ENCODE results near the gene WNT3A.

WNT3A gene

GRCh38 chr1:228021355-228022030 lies 14.7 kb downstream of the WNT3A start:
- no peak overlapping the region for H2AFZ ChIP-seq (ENCODE audit: low read length)
- no peaks in the 10 kb centered on the region for H3K9me2 ChIP-seq (replicated peaks; ENCODE audit: insufficient read depth, low read length)
- no peaks in the 10 kb centered on the region for H3K9me3 ChIP-seq (replicated peaks; ENCODE audit: insufficient read depth, low read length)
- H3K4me1 ChIP-seq (ENCODE audit: low read length): no peaks in the 10 kb centered on the region
- H3K36me3 ChIP-seq (replicated peaks; ENCODE audit: insufficient read depth, low read length): no peaks in the 10 kb centered on the region
- H3K9ac ChIP-seq (ENCODE audit: low read length): no peak overlapping the region
- peaks cover 15% of the 10 kb centered on the region for H3K27me3 ChIP-seq (replicated peaks; ENCODE audit: insufficient read depth, low read length)
- no peaks in the 10 kb centered on the region for H3K79me2 ChIP-seq (ENCODE audit: low read length)
- no peak overlapping the region for H3K4me2 ChIP-seq (ENCODE audit: low read depth, low read length)
- TF ChIP-seq EZH2phosphoT487 (IDR thresholded peaks at IDR 0.05; ENCODE audit: low read length) (no peak), CTCF (IDR thresholded peaks at IDR 0.05; ENCODE audit: low read length) (no peak), EZH2 (optimal IDR thresholded peaks at IDR 0.05; ENCODE audit: low read depth, low read length) (no peak)
- H4K20me1 ChIP-seq (ENCODE audit: insufficient read depth, low read length): no peaks in the 10 kb centered on the region
- no peak overlapping the region for H3K27ac ChIP-seq (ENCODE audit: low read length)
- H3F3A ChIP-seq (ENCODE audit: insufficient read depth, low read length): no peaks in the 10 kb centered on the region
- H3K4me3 ChIP-seq (ENCODE audit: low read length): no peak overlapping the region
- DNase-seq: no peak

DNA sequence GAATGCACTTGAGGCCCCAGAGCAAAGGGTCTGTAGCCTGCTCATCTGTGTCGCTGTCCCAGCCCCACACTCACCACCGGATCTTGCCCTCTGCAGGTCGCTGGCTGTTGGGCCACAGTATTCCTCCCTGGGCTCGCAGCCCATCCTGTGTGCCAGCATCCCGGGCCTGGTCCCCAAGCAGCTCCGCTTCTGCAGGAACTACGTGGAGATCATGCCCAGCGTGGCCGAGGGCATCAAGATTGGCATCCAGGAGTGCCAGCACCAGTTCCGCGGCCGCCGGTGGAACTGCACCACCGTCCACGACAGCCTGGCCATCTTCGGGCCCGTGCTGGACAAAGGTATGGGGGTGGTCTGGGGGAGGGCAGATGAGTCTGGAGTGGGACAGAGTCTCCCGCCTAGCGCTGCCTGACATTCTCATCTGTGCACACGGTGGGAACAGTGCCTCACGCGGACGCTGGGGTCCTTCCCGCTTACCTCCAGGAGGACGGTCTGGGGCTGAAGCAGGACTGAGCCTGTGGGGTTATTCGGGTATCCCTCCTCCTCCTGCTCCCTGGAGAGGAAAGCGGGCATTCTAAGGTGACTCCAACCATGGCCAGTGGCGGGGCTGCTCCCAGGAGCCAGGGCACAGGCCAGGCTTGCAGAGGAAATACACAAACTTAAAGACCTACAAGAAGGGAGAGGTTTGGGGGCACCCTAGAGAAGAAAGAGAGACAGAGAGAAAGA lies 15.9 kb downstream of the WNT3A start:
- Histone ChIP-seq H3K4me3 (ENCODE audit: low read length) (no peak overlapping the region), H3K27me3 (replicated peaks; ENCODE audit: insufficient read depth, low read length) (0 out of 2 replicates have a peak, but pooled peaks cover 13% of the 10 kb centered on the region), H3F3A (ENCODE audit: insufficient read depth, low read length) (no peaks in the 10 kb centered on the region), H3K9me3 (replicated peaks; ENCODE audit: insufficient read depth, low read length) (no peaks in the 10 kb centered on the region), H3K27ac (ENCODE audit: low read length) (no peak overlapping the region), H3K9me2 (replicated peaks; ENCODE audit: insufficient read depth, low read length) (no peaks in the 10 kb centered on the region), H3K4me1 (ENCODE audit: low read length) (no peaks in the 10 kb centered on the region), H3K4me2 (ENCODE audit: low read depth, low read length) (no peak overlapping the region), H2AFZ (ENCODE audit: low read length) (no peak overlapping the region), H3K36me3 (replicated peaks; ENCODE audit: insufficient read depth, low read length) (no peaks in the 10 kb centered on the region), H4K20me1 (ENCODE audit: insufficient read depth, low read length) (no peaks in the 10 kb centered on the region), H3K9ac (ENCODE audit: low read length) (no peak overlapping the region), H3K79me2 (ENCODE audit: low read length) (no peaks in the 10 kb centered on the region)
- DNase-seq: no peak
- TF ChIP-seq CTCF (IDR thresholded peaks at IDR 0.05; ENCODE audit: low read length) (no peak), EZH2phosphoT487 (IDR thresholded peaks at IDR 0.05; ENCODE audit: low read length) (no peak), EZH2 (optimal IDR thresholded peaks at IDR 0.05; ENCODE audit: low read depth, low read length) (no peak)

DNA sequence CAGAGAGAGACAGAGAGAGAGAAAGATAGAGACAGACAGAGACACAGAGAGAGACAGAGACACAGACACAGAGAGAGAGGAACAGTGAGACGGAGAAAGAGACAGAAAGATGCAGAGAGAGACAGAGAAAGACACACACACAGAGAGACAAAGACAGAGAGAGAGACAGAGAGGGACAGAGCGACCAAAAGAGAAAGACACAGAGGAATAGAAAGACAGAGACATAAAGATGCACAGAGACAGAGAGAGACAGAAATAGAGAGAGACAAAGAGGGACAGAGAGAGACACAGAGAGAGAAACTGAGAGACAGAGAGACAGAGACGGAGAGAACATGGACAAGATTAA lies 16.5 kb downstream of the WNT3A start:
- Histone ChIP-seq H3K27ac (ENCODE audit: low read length) (no peak overlapping the region), H3K9me2 (replicated peaks; ENCODE audit: insufficient read depth, low read length) (no peaks in the 10 kb centered on the region)

More for the DNA sequence above, 16.5 kb downstream of the WNT3A start:
- Histone ChIP-seq H3K4me3 (ENCODE audit: low read length) (no peak overlapping the region), H3K36me3 (replicated peaks; ENCODE audit: insufficient read depth, low read length) (no peaks in the 10 kb centered on the region), H3K4me1 (ENCODE audit: low read length) (no peaks in the 10 kb centered on the region), H4K20me1 (ENCODE audit: insufficient read depth, low read length) (no peaks in the 10 kb centered on the region), H3K79me2 (ENCODE audit: low read length) (no peaks in the 10 kb centered on the region), H3K27me3 (replicated peaks; ENCODE audit: insufficient read depth, low read length) (0 out of 2 replicates have a peak, but pooled peaks cover 13% of the 10 kb centered on the region), H2AFZ (ENCODE audit: low read length) (no peak overlapping the region), H3K9ac (ENCODE audit: low read length) (no peak overlapping the region), H3K9me3 (replicated peaks; ENCODE audit: insufficient read depth, low read length) (no peaks in the 10 kb centered on the region), H3K4me2 (ENCODE audit: low read depth, low read length) (no peak overlapping the region), H3F3A (ENCODE audit: insufficient read depth, low read length) (no peaks in the 10 kb centered on the region)
- TF ChIP-seq CTCF (IDR thresholded peaks at IDR 0.05; ENCODE audit: low read length) (no peak), EZH2 (optimal IDR thresholded peaks at IDR 0.05; ENCODE audit: low read depth, low read length) (no peak), EZH2phosphoT487 (IDR thresholded peaks at IDR 0.05; ENCODE audit: low read length) (no peak)
- no peak for DNase-seq

Data from MM.1S (cell line).